A549 (cell line): ENCODE measurements around the gene UTF1.

Source experiments
- CEBPB ChIP-seq, 2 experiments: fragments of >200 bp in 1 of 2; sonication (Bioruptor Twin) in 1 of 2; formaldehyde crosslinking in 1 of 2; IDR thresholded peaks; 2 replicates each; pipeline ENCODE4 v1.6.1; 2012 to 2016
- CHD2 ChIP-seq: fragments of 150-350 bp; IDR thresholded peaks from 2 replicates; pipeline ENCODE4 v1.6.1; 2014; ENCODE audit warnings: low read length; ENCODE audit not compliant: partially characterized antibody
- CTCF ChIP-seq: fragments of >200 bp; sonication (Bioruptor Twin); formaldehyde crosslinking; IDR thresholded peaks from 3 replicates; pipeline ENCODE4 v1.5.1; 2016

- no peak for TF ChIP-seq CHD2
- TF ChIP-seq CTCF, result no peak
- no peak for TF ChIP-seq CEBPB (IDR thresholded peaks at IDR 0.05)
These were observed 32.2 kb upstream of the UTF1 start for GRCh38 chr10:133197786-133198185.
